ENCODE data around the gene TRIM17.

The TRIM17 gene

DNA sequence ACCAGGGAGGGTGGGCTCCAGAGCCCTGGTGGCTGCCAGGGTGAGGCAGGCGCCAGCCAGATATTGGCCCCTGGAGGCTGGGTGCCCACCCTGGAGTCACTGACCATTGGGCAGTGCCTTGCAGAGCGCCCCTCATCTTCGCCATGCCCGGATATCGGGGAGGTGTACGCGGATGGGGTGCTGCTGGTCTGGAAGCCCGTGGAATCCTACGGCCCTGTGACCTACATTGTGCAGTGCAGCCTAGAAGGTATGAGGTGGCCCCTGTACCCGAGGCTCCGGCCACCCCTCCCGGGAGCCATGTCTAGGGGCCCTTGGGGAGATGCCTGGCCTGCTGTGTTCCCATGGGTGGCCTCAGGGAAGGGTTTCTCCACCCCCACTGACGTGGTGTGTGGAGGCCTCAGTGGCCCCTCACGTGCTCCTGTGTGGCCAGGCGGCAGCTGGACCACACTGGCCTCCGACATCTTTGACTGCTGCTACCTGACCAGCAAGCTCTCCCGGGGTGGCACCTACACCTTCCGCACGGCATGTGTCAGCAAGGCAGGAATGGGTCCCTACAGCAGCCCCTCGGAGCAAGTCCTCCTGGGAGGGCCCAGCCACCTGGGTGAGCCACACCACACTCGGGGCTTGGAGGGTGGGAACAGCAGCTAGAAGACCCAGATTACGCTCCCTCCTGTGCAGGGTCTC, 40.9 kb downstream of the TRIM17 start:
- TF ChIP-seq, protein P1, sequence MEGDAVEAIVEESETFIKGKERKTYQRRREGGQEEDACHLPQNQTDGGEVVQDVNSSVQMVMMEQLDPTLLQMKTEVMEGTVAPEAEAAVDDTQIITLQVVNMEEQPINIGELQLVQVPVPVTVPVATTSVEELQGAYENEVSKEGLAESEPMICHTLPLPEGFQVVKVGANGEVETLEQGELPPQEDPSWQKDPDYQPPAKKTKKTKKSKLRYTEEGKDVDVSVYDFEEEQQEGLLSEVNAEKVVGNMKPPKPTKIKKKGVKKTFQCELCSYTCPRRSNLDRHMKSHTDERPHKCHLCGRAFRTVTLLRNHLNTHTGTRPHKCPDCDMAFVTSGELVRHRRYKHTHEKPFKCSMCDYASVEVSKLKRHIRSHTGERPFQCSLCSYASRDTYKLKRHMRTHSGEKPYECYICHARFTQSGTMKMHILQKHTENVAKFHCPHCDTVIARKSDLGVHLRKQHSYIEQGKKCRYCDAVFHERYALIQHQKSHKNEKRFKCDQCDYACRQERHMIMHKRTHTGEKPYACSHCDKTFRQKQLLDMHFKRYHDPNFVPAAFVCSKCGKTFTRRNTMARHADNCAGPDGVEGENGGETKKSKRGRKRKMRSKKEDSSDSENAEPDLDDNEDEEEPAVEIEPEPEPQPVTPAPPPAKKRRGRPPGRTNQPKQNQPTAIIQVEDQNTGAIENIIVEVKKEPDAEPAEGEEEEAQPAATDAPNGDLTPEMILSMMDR (IDR thresholded peaks at IDR 0.05; ENCODE audit: extremely low read depth, insufficient read depth, missing control alignments) = no peak
- in situ Hi-C loops (cut with MboI; ENCODE audit: low pct_unique_long_range_greater_than_20kb, low sequenced_read_pairs, unreplicated experiment) = no loop called here
- DNase-seq (ENCODE audit: low spot score) = no peak

DNA sequence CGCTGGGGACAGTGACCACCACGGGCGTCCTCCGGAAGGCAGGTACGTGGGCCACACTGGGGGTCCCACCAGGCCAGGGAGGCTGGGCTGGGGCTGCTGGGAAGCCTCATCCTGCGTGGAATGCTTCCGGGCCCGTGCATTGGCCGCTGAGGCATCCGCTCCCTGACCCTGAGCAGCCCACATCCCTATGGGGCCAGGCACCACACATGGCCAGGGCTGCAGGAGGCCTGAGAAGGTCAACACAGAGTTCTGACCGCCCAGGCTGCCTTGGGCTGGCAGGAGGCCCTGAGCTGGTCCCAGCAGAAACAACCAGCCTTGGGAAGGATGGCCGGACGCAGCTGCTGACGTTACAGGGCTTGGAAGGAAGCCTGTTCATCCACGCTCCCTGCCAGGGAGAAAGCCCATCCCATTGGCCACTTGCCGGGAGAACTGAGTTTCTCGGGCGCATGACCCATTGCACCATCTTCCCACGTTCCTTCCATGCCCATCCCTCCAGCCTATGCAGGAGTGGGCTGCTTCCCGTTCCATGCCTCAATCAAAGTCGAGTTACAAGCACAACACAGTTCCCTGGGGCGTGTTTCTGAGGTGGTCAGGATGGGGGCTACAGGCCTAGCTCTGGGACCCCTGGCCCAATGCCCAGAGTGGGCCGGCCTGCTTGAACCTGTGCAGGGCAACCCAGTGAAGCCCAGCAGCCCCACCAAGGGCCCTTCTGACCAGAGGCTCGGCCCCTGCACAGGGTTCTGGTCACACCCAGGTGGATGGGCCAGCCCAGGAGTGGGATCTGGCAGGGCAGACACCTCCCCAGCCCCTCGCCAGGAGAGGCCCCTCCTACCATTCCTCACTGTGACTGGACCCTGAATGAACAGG, 41.7 kb downstream of the TRIM17 start:
- TF ChIP-seq, protein P1 (IDR thresholded peaks at IDR 0.05; ENCODE audit: extremely low read depth, insufficient read depth, missing control alignments) = no peak
- no peak for DNase-seq (ENCODE audit: low spot score)
- in situ Hi-C loops (cut with MboI; ENCODE audit: low pct_unique_long_range_greater_than_20kb, low sequenced_read_pairs, unreplicated experiment) = no loop called here

DNA sequence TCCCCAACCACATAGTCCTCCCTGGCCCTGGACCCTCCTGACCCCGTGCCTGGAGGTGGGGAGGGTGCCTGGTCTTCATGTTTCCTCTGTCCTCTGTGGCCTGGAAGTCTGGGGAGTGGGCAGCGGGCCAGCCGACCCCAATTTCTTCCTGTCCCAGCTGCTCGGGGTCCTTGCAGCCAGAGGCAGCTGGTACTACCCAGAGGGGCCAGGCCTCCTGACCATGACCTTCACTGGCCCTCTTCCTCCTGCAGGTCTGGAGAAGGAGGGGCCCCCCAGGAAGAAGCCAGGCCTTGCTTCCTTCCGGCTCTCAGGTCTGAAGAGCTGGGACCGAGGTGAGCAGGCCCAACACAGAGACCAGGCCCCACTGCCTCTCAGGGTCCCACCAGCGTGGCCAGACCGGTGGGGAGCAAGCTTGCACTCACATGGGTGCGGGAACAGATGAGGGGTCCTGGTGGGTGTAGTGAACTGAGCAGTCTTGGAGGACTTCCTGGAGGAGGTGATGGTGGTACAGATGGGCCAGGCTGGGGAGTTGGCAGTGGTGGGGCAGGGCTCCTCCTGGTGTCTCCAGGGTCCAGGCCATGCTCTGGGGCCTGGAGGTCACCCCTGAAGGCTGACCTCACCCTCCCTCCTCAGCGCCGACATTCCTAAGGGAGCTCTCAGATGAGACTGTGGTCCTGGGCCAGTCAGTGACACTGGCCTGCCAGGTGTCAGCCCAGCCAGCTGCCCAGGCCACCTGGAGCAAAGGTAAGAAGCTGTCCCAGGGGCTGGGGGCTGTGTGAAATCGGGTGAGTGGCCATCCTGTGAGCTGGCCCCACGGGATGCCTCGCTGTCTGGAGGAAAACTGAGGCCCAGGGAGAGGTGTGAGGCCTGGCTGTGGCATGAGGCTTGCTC, 42.7 kb downstream of the TRIM17 start:
- in situ Hi-C loops (cut with MboI; ENCODE audit: low pct_unique_long_range_greater_than_20kb, low sequenced_read_pairs, unreplicated experiment) = no loop called here
- TF ChIP-seq, protein P1 (IDR thresholded peaks at IDR 0.05; ENCODE audit: extremely low read depth, insufficient read depth, missing control alignments) = no peak

DNA sequence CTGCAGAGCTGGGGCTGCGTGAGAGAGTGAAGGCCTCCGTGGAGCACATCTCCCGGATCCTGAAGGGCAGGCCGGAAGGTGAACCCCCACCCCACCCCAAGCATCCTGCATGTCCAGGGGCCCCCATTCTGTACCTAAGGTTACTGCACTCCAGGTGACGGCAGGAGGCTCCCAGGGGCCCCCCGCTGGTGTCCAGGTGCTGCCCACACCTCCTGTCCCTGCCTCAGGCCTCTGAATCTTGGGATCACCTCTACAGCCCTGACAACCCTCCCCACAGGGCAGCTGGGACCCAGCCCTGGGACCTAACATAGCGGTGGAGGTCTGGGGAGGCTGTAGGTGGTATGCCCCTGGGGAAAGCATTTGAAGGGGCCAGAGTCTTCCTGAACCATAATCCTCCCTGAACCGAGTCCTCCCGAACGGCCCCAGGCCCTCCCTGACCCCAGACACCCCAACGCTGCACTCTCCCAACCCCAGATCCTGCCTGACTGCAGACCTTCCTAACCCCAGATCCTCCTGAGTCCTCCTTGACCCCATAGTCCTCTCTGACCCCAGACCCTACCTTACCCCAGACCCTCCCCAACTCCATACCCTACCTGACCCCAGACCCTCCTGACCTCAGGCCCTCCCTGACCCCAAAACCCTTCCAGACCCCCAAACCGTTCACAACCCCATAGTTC, 43.5 kb downstream of the TRIM17 start:
- in situ Hi-C loops (cut with MboI; ENCODE audit: low pct_unique_long_range_greater_than_20kb, low sequenced_read_pairs, unreplicated experiment) = no loop called here
- TF ChIP-seq, protein P1 (IDR thresholded peaks at IDR 0.05; ENCODE audit: extremely low read depth, insufficient read depth, missing control alignments) = no peak

More for the DNA sequence above, 42.7 kb downstream of the TRIM17 start:
- DNase-seq (ENCODE audit: low spot score) = no peak

DNA sequence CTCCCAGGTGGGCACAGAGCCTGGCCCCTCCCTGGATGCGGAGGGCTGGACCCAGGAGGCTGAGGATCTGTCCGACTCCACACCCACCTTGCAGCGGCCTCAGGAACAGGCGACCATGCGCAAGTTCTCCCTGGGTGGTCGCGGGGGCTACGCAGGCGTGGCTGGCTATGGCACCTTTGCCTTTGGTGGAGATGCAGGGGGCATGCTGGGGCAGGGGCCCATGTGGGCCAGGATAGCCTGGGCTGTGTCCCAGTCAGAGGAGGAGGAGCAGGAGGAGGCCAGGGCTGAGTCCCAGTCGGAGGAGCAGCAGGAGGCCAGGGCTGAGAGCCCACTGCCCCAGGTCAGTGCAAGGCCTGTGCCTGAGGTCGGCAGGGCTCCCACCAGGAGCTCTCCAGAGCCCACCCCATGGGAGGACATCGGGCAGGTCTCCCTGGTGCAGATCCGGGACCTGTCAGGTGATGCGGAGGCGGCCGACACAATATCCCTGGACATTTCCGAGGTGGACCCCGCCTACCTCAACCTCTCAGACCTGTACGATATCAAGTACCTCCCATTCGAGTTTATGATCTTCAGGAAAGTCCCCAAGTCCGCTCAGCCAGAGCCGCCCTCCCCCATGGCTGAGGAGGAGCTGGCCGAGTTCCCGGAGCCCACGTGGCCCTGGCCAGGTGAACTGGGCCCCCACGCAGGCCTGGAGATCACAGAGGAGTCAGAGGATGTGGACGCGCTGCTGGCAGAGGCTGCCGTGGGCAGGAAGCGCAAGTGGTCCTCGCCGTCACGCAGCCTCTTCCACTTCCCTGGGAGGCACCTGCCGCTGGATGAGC, 44.3 kb downstream of the TRIM17 start:
- no peak for DNase-seq (ENCODE audit: low spot score)
- in situ Hi-C loops (cut with MboI; ENCODE audit: low pct_unique_long_range_greater_than_20kb, low sequenced_read_pairs, unreplicated experiment) = no loop called here
- TF ChIP-seq, protein P1 (IDR thresholded peaks at IDR 0.05; ENCODE audit: extremely low read depth, insufficient read depth, missing control alignments) = no peak

More for the DNA sequence above, 43.5 kb downstream of the TRIM17 start:
- no peak for DNase-seq (ENCODE audit: low spot score)

Measured in GM13977 (cell line).